Endometrial microvascular endothelial cells (primary cell): ENCODE measurements around the gene CDH11. TPM values are rescaled to one million over a fixed set of nuclear protein-coding genes. Genes with fewer than 3 reads are reported as not detected.

Source experiments
- in situ Hi-C: cut with HindIII; loops from 2 replicates; pipeline ENCODE4 v1.10.0; 2017; ENCODE audit warnings: low sequenced_read_pairs, low pct_unique_long_range_greater_than_20kb; ENCODE audit errors: inconsistent ontology term
- total RNA-seq: library from RNA; depleted of rRNA; stranded (reverse); fragments of >200 nt; gene quantifications from one replicate; pipeline ENCODE4 v1.2.3, GENCODE V29; 2015; ENCODE audit errors: inconsistent ontology term

Gene CDH11
- total RNA-seq, 1 donor from 2014 or later, result 17.6 TPM

GRCh38 chr16:64957246-64957645 is 164.6 kb downstream of the CDH11 start:
- in situ Hi-C loops, result no loop called here

- in situ Hi-C loops, result no loop called here
These were observed 169.7 kb downstream of the CDH11 start for GRCh38 chr16:64952177-64952576.

GRCh38 chr16:64951193-64951592 is 170.7 kb downstream of the CDH11 start:
- in situ Hi-C loops, result no loop called here

GRCh38 chr16:64950731-64951130 is 171.1 kb downstream of the CDH11 start:
- in situ Hi-C loops, result no loop called here

GRCh38 chr16:64950262-64950661 is 171.6 kb downstream of the CDH11 start:
- in situ Hi-C loops, result no loop called here

GRCh38 chr16:64948056-64948455 is 173.8 kb downstream of the CDH11 start:
- in situ Hi-C loops, result no loop called here

GRCh38 chr16:64947651-64948050 is 174.2 kb downstream of the CDH11 start:
- in situ Hi-C loops, result no loop called here

- in situ Hi-C loops, result no loop called here
These were observed 188.0 kb downstream of the CDH11 start for GRCh38 chr16:64933885-64934284.

GRCh38 chr16:64926476-64926875 is 195.4 kb downstream of the CDH11 start:
- in situ Hi-C loops, result no loop called here

- in situ Hi-C loops, result no loop called here
These were observed 196.7 kb downstream of the CDH11 start for GRCh38 chr16:64925166-64925565.

GRCh38 chr16:64924086-64924485 is 197.8 kb downstream of the CDH11 start:
- in situ Hi-C loops, result no loop called here

- in situ Hi-C loops, result no loop called here
These were observed 201.8 kb downstream of the CDH11 start for GRCh38 chr16:64919929-64920607.

GRCh38 chr16:64919141-64919540 is 202.7 kb downstream of the CDH11 start:
- in situ Hi-C loops, result no loop called here

- in situ Hi-C loops, result no loop called here
These were observed 205.8 kb downstream of the CDH11 start for GRCh38 chr16:64916051-64916450.

- in situ Hi-C loops, result no loop called here
These were observed 211.5 kb downstream of the CDH11 start for GRCh38 chr16:64910356-64910755.

GRCh38 chr16:64907844-64908243 is 214.0 kb downstream of the CDH11 start:
- in situ Hi-C loops, result no loop called here

GRCh38 chr16:64903770-64904169 is 218.1 kb downstream of the CDH11 start:
- in situ Hi-C loops, result no loop called here

GRCh38 chr16:64900517-64900916 is 221.3 kb downstream of the CDH11 start:
- in situ Hi-C loops, result no loop called here

GRCh38 chr16:64900019-64900418 is 221.8 kb downstream of the CDH11 start:
- in situ Hi-C loops, result no loop called here

- in situ Hi-C loops, result no loop called here
These were observed 223.7 kb downstream of the CDH11 start for GRCh38 chr16:64898159-64898558.
